ENCODE results near the gene VSTM5. TPM values are rescaled to one million over a fixed set of nuclear protein-coding genes. Genes with fewer than 3 reads are reported as not detected.

VSTM5 gene
- total RNA-seq, 4 donors from 2014 or later: 0.79 TPM; not detected in 3

- ATAC-seq (ENCODE audit: low FRiP score) (peak; percentile 33), DNase-seq (ENCODE audit: low spot score) (no peak)
- TF ChIP-seq CTCF (IDR thresholded peaks at IDR 0.05): no peak
Observed at GRCh38 chr11:93842461-93842860, 8.0 kb downstream of the VSTM5 start.

- ATAC-seq (ENCODE audit: low FRiP score) (no peak), DNase-seq (ENCODE audit: low spot score) (no peak)
Observed at GRCh38 chr11:93842034-93842433, 8.4 kb downstream of the VSTM5 start.

GRCh38 chr11:93841446-93841845 is 9.0 kb downstream of the VSTM5 start:
- ATAC-seq (ENCODE audit: low FRiP score) (no peak), DNase-seq (ENCODE audit: low spot score) (no peak)
- TF ChIP-seq CTCF (IDR thresholded peaks at IDR 0.05): no peak

More at GRCh38 chr11:93842034-93842433, 8.4 kb downstream of the VSTM5 start:
- no peak for TF ChIP-seq CTCF (IDR thresholded peaks at IDR 0.05)

GRCh38 chr11:93840981-93841380 is 9.4 kb downstream of the VSTM5 start:
- ATAC-seq (ENCODE audit: low FRiP score) (no peak), DNase-seq (ENCODE audit: low spot score) (no peak)
- TF ChIP-seq CTCF (IDR thresholded peaks at IDR 0.05): no peak

- ATAC-seq (ENCODE audit: low FRiP score) (no peak), DNase-seq (ENCODE audit: low spot score) (no peak)
- TF ChIP-seq CTCF (IDR thresholded peaks at IDR 0.05): no peak
Observed at GRCh38 chr11:93840180-93840579, 10.2 kb downstream of the VSTM5 start.

- DNase-seq (ENCODE audit: low spot score) (no peak), ATAC-seq (ENCODE audit: low FRiP score) (no peak)
- TF ChIP-seq CTCF (IDR thresholded peaks at IDR 0.05): no peak
Observed at GRCh38 chr11:93838967-93839366, 11.5 kb downstream of the VSTM5 start.

- no peak for DNase-seq (ENCODE audit: low spot score)
- TF ChIP-seq CTCF (IDR thresholded peaks at IDR 0.05): no peak
- no peak for ATAC-seq (ENCODE audit: low FRiP score)
Observed at GRCh38 chr11:93832780-93833179, 17.6 kb downstream of the VSTM5 start.
